Measurements from ENCODE around the gene SLC30A9. TPM values are rescaled to one million over a fixed set of nuclear protein-coding genes. Genes with fewer than 3 reads are reported as not detected.

SLC30A9 gene
- total and polyA plus RNA-seq, 2 donors from 2014 or later, result 52.3 to 70.8 TPM

GRCh38 chr4:42112846-42113245, 122.5 kb downstream of the SLC30A9 start:
- no peak overlapping the region for H3K4me3 ChIP-seq (ENCODE audit: low read length in 3 of 3)
- intact Hi-C loops (cut with DNase I), result no loop called here
- no peaks in the 10 kb centered on the region for H3K4me1 ChIP-seq (ENCODE audit: control insufficient read depth in 2 of 3, insufficient read depth in 2 of 3, low read depth in 1 of 3, low read length in 3 of 3)
- H3K9ac ChIP-seq (ENCODE audit: low read length in 3 of 3), result no peak overlapping the region
- no peaks in the 10 kb centered on the region for H3K27me3 ChIP-seq (ENCODE audit: control insufficient read depth, insufficient read depth, low read length)
- FAIRE-seq, result no peak
- H3K9me3 ChIP-seq (ENCODE audit: control insufficient read depth in 2 of 3, insufficient read depth in 1 of 3, low read length in 3 of 3), result no peaks in the 10 kb centered on the region
- TF ChIP-seq CTCF (IDR thresholded peaks at IDR 0.05; ENCODE audit: borderline replicate concordance, extremely low read depth, insufficient read depth), result no peak
- no peaks in the 10 kb centered on the region for H3K36me3 ChIP-seq (ENCODE audit: control insufficient read depth in 2 of 3, insufficient read depth in 3 of 3, low read length in 3 of 3)
- no peak overlapping the region for H3K27ac ChIP-seq (ENCODE audit: low read depth in 2 of 2, low read length in 2 of 2)
- no peak for DNase-seq

DNA sequence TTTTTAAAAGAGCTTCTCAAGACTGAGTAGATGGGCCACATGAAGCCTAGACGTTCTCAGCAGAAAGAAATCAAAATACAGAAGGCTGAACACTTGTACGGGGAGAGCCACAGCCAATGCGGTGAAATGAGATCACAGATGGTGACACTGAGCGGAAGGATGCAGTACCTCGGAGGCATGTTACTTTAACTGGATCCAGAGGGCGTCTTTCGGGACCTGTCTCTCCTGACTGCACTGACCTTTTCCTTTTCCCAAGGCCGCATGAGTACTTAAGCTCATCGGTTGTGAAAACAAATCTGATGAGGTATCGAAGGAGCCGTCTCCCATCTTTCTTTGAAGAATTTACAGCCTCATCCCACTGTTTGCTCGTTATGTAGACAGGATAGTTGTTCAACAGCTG, 129.6 kb downstream of the SLC30A9 start:
- H3K27me3 ChIP-seq (ENCODE audit: control insufficient read depth, insufficient read depth, low read length), result no peaks in the 10 kb centered on the region
- DNase-seq, result peak in 3 of 5 donors; percentile 11 to 39 (median 25)
- no peaks in the 10 kb centered on the region for H3K4me1 ChIP-seq (ENCODE audit: control insufficient read depth in 2 of 3, insufficient read depth in 2 of 3, low read depth in 1 of 3, low read length in 3 of 3)
- no peaks in the 10 kb centered on the region for H3K36me3 ChIP-seq (ENCODE audit: control insufficient read depth in 2 of 3, insufficient read depth in 3 of 3, low read length in 3 of 3)
- intact Hi-C loops (cut with DNase I), result no loop called here
- no peak for FAIRE-seq
- H3K4me3 ChIP-seq (ENCODE audit: low read length in 3 of 3), result no peak overlapping the region
- no peaks in the 10 kb centered on the region for H3K9me3 ChIP-seq (ENCODE audit: control insufficient read depth in 2 of 3, insufficient read depth in 1 of 3, low read length in 3 of 3)
- H3K9ac ChIP-seq (ENCODE audit: low read length in 3 of 3), result no peak overlapping the region
- H3K27ac ChIP-seq (ENCODE audit: low read depth in 2 of 2, low read length in 2 of 2), result no peak overlapping the region
- TF ChIP-seq CTCF (IDR thresholded peaks at IDR 0.05; ENCODE audit: borderline replicate concordance, extremely low read depth, insufficient read depth), result no peak

DNA sequence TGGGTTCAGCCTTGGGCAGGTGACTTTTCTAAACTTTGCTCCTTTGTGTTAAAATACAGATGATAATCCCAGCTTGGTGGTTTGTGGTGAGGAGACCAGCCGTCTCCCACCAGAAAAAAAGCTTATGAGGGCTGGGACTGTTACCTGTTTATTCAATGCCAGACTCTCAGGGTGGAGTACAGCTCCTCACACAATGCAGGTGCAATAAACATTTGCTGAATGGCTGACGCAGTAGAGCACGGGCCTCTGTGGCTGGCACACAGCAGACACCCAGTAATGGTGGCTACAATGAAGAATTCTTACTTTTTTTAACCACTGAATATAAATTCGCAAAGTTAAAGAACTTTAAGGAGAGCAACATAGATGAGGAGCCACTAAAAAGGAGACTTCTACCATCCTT, 131.9 kb downstream of the SLC30A9 start:
- H3K27ac ChIP-seq (ENCODE audit: low read depth in 2 of 2, low read length in 2 of 2), result no peak overlapping the region
- FAIRE-seq, result no peak
- no peak overlapping the region for H3K9ac ChIP-seq (ENCODE audit: low read length in 3 of 3)
- intact Hi-C loops (cut with DNase I), result no loop called here
- DNase-seq, result no peak
- no peaks in the 10 kb centered on the region for H3K27me3 ChIP-seq (ENCODE audit: control insufficient read depth, insufficient read depth, low read length)
- no peak overlapping the region for H3K4me3 ChIP-seq (ENCODE audit: low read length in 3 of 3)
- no peaks in the 10 kb centered on the region for H3K36me3 ChIP-seq (ENCODE audit: control insufficient read depth in 2 of 3, insufficient read depth in 3 of 3, low read length in 3 of 3)
- H3K4me1 ChIP-seq (ENCODE audit: control insufficient read depth in 2 of 3, insufficient read depth in 2 of 3, low read depth in 1 of 3, low read length in 3 of 3), result no peaks in the 10 kb centered on the region
- TF ChIP-seq CTCF (IDR thresholded peaks at IDR 0.05; ENCODE audit: borderline replicate concordance, extremely low read depth, insufficient read depth), result no peak
- no peaks in the 10 kb centered on the region for H3K9me3 ChIP-seq (ENCODE audit: control insufficient read depth in 2 of 3, insufficient read depth in 1 of 3, low read length in 3 of 3)

GRCh38 chr4:42123071-42123644, 132.8 kb downstream of the SLC30A9 start:
- Histone ChIP-seq H3K36me3 (ENCODE audit: control insufficient read depth in 2 of 3, insufficient read depth in 3 of 3, low read length in 3 of 3) (no peaks in the 10 kb centered on the region), H3K4me3 (ENCODE audit: low read length in 3 of 3) (no peak overlapping the region), H3K4me1 (ENCODE audit: control insufficient read depth in 2 of 3, insufficient read depth in 2 of 3, low read depth in 1 of 3, low read length in 3 of 3) (no peaks in the 10 kb centered on the region), H3K9me3 (ENCODE audit: control insufficient read depth in 2 of 3, insufficient read depth in 1 of 3, low read length in 3 of 3) (no peaks in the 10 kb centered on the region), H3K9ac (ENCODE audit: low read length in 3 of 3) (no peak overlapping the region), H3K27me3 (ENCODE audit: control insufficient read depth, insufficient read depth, low read length) (no peaks in the 10 kb centered on the region), H3K27ac (ENCODE audit: low read depth in 2 of 2, low read length in 2 of 2) (no peak overlapping the region)
- intact Hi-C loops (cut with DNase I), result no loop called here
- no peak for TF ChIP-seq CTCF (IDR thresholded peaks at IDR 0.05; ENCODE audit: borderline replicate concordance, extremely low read depth, insufficient read depth)
- FAIRE-seq (no peak), DNase-seq (no peak)

Measured in kidney (tissue), 14 donors.